HG03039 (cell line): ENCODE measurements around the gene KANK4.
"Not testable (repeated sequence)": the region's sequence is repeated elsewhere in the genome, so short reads cannot be mapped to it uniquely, and the experiment has no call there.

Source experiments
- ATAC-seq: cut with Tn5 transposase; IDR thresholded peaks from one replicate; pipeline ENCODE4 v1.9.1; 2021; ENCODE audit warnings: mild to moderate bottlenecking, moderate library complexity; ENCODE audit not compliant: unreplicated experiment

The KANK4 gene

DNA sequence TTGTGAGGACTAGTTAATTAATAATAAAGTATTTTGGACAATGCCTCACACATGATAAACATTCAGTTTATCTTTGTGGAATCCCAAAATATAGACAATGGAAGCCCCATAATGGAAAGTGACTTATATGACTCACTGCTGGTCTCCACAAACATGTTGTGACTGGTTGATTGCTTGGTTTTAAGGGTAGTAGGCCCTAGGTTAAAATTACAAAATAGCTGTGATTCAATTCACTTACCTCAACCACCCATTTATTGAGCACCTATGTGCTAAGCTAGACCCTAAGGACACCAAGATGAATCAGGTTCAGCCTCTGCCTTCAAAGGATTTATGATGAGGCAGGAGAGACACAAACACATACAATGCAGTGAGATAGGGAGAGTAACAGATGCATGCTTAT lies 42.4 kb downstream of the KANK4 start:
- no peak for ATAC-seq

DNA sequence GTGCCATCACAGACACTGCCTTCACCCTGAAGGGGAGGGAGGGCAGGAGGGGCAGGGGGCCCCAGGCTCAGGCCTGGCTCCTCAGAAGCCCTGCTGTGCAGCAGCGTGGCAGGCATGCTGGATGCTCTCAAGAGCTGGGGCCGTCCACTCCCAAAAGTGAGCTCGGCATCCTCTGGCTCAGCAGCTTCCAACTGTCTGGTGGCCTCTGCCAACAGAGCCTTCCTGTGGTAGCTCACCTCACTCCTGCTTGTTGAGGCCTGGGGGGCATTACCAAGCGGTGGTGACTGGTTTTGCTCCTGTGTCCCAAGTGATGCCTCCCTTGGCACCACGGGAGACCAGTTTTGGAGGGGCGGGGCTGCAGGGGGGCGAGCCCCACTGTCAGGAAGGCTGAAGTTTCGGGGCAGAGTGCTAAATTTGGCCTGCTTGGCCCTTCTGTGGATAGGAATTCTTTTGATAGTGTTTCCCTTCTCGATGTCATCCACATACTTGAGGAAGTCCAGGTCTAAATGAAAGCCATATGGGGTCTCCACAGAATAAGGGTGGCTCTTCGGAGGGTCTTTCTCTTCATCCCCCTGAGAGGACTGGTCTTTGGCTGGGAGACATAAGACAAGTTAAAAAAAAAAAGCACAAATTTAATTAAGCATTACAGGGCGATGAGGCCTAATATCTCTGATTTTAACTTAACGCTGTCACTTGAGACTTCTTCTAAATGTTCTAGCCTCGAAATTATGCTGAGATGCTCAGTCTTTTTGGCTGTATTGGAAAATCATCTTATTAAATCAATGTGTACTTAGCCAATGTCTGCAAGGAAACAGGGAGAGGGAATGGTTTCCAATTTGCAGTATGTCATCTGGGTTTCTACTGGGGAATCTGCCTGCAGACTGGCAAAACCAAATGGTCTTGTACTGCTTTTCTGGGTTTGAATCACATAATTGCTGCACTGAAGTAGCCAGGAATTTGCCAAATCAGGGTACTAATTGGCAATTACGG lies 44.4 kb downstream of the KANK4 start:
- no peak for ATAC-seq

DNA sequence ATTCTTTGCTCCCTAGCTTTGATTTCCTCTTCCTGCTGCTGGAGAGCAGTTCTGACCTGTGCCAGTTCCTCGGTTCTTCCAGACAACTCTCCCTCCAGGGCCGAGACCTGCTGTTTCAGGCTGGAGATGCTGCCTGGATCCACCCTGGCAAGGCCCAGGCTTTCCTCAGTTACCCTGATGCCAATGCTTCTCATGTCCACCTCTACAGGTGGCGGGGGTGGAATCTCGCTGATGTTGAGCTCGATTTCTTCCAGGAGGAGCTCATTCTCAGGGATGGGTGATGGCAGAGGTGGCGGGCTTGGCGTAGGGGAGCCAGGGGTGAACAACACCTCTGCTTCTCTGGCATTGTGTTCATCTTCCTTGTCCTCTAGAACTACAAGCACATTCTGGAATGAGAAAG lies 45.3 kb downstream of the KANK4 start:
- ATAC-seq: no peak

DNA sequence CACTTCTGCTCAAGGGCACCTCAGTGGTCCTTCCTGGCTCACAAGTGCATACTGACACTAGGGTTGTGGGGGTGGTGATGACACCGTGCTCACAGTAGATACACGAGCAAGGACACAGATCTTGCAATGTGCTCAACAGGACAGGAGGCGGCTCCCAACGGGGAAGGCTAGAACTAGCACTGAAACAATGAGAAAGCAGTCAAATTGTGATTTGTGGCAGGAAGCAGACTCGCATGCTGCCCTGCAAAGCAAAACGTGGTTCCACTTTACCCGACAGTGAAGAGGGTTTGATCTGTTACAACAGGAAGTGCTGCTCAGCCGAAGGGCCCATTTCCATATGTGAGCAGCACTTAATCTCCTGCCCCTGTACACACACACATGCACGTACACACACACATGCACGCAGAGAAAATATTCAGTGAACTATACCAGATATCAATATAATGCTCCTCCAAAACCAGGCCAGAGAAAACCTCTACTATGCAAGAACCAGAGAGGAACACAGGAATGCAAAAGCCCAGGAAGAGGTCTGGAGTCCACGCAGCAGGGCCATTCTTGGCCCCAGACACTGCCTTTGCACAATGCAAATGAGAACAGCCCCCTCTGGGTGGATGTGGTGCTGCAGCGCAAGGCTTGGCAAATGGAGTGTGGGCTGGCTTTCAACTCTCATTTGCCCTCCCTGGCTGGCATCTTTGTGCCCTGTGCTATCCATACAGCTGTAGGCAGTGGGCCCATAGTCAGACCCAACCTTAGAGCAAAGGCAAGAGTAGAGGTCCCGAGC lies 47.1 kb downstream of the KANK4 start:
- ATAC-seq: peak; percentile 70

DNA sequence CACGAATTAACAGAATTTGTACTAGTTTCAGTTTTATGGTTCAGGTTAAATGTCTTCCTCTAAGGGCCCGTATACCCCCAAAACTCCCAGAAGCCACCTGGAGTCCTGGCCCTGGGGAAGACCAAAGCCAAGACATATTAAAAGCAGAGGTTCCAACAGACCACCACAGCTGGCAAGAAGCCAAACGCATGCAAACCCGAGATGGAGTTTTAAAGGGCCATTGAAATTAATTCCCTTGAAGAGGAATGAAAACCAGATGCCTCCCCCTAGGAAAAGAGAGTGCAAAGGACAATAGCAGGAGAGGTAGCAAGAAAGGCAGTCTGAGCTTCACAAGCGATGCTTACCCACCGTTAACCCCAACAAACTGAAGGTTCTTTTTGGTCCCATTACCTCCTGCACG lies 48.1 kb downstream of the KANK4 start:
- no peak for ATAC-seq

DNA sequence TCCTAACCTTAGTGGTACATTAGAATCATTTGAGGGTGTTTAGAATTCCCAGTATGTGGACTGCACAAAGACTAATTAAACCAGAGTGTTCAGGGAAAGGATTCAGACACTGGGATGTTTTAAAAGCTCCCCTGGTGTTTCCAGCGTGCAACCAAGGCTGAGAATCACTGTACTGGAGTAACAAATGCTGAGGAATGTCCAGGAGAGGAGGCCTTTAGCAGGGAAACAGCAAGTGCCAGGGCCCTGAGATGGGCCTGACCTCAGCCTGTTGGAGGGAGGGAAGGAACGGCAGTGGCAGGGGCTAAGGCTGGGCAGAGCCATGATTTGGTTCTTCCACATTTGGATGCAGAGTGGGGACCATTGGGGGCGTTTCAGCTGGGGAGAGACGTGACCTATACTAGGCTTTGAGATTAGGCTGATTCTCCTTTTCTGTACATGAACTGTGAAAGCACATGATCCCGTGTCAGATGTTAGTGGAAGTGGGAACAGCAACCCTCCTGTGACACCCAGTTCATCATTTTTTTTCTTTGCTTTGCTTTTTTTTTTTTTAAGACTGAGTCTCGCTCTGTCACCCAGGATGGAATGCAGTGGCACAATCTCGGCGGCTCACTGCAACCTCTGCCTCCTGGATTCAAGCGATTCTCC lies 49.3 kb downstream of the KANK4 start:
- ATAC-seq: no peak

DNA sequence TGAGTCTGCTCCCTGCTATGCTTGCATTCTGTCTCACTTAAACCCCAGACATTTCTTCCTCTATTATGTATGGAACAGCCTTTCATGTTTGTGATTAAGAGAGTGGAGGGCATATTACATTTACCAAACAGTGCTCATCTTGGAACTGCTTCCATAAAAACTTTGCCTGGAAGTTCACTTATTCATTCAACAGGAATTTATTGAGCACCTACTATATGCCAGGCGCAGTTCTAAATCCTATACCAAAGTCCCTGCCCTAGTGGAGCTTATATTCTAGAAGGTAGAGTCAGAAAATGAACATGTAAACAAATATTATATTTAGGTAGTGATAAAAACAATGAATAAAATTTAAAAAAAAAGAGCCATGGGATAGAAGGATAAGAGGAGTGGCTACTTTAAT lies 49.8 kb downstream of the KANK4 start:
- ATAC-seq: no peak

DNA sequence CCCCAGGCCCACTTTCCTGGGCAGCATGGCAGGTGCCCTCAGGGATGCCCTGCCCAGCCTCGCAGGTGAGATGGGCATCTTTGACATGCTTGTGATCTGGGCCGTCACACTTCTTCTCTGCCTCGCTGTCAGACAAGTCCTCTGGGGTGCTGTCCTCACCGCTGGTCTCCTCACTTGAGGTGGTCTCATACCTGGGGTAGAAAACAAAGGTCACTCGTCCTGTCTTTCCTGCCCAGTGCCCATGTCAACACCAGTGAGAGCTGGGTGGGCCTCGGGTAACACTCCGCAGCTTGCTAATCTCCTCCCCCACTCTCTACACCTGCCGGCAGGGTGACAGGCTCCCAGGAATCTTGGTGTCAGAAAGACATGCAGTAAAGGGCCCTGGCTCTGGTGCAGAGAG lies 50.9 kb downstream of the KANK4 start:
- ATAC-seq: no peak

DNA sequence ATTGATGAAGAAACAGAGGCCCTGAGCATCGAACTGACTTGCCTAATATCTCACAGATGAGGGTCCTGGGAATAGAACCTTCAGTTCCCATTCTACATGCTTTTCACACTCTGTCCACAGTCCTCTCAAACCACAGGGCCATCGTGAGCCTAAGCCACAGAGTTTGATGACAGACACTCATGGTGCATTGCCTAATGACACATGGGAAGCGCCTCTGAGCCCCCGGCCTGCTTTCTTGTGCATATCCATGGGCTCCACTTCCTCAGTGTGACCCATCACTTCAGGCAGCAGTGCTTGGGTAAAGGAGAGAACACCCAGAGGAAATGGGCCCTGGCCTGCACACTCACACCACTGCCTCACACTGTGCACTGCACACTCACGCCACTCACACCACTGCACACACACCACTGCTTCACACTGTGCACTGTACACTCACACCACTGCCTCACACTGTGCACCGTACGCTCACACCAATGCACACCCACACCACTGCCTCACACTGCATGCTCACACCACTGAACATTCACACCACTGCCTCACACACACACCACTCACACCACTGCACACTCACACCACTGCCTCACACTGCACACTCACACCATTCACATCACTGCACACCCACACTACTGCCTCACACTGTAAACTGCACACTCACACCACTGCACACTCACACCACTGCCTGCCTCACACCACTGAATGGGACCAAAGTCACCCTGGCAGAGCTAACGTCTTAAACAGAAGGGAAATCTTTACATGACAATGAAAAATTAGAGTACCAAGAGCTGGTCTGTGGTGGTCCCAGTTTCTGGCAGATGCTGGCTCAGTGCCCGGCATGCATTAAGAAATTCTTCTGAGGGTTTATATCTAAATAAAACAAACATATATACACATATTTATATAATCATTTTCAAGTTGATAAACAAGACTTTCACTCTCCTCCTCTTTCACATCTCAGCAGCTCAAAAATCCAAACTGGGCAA lies 53.0 kb downstream of the KANK4 start:
- ATAC-seq: no peak

DNA sequence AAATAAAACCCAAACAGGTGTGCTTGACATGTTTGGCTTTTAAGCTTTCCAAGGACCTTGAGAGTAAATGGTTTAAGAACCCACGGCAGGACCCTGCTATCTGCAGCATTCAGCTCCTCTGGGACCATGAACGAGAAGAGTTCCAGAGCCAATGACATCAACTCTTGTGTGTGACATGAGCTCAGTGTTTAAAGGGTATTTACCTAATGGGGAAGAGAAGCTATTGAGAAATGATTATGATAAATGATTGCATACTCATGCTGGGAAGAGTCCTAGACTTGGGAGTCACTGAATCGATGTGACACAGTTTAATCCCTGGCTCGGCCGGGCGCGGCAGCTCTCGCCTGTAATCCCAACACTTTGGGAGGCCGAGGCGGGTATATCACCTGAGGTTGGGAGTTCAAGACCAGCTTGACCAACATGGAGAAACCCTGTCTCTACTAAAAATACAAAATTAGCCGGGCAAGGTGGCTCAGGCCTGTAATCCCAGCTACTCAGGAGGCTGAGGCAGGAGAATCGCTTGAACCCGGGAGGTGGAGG lies 55.4 kb downstream of the KANK4 start:
- ATAC-seq: no peak

DNA sequence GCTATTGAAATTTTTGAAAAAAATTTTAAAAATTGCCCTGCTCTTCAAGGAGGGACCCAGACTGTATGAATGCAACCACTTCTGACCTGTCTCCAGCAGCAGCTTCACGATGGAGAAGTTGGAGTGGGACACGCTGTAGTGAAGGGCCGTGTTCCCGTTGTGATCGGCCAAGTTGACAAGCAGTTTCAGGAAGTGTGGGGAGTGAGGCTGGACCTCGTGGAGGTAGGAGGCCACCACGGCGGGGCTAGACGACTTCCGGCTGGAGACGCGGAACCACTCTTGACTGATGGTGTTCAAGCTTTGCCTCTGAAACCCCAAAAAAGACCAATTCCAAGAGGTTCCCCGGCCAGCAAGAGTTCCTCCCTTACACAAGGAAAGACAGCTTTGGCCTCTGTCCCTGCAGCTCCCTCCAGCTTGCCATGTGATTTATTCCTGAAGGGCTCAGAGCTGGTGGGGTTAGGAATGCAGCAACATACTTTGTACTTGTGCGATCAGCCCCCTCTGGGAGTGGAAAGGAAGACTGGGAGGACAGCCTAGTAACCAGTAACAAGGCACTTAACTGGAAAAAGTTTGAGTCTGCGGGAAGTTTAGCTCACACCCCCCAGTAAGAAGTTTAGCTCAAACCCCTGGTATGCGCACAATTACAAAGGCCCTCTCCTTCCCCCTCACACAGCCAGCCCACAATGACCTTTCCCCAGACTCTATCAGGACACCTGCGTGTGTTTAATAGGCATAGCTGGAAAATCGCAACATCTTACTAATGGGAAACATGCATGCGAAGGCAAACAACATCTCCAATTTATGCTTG lies 56.0 kb downstream of the KANK4 start:
- ATAC-seq: no peak

DNA sequence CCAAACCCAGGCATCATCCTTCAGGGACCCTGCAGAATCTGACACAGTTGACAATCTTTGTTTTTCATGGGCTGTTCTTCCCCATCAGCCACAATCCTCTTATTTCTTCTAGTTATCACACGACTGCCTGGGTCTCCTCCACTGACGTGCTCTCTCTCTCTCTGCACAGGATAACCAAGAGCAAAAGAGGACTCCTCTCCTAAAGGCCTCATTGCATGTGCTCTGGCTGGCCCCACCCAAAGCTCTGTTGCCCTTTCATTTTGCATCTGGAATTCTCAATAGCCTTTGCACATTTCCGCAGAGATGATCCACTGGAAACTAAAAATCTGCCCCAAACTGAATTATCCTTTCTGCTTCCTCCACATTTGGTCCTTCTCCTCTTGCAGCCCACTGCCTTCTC lies 58.5 kb downstream of the KANK4 start:
- ATAC-seq: no peak

DNA sequence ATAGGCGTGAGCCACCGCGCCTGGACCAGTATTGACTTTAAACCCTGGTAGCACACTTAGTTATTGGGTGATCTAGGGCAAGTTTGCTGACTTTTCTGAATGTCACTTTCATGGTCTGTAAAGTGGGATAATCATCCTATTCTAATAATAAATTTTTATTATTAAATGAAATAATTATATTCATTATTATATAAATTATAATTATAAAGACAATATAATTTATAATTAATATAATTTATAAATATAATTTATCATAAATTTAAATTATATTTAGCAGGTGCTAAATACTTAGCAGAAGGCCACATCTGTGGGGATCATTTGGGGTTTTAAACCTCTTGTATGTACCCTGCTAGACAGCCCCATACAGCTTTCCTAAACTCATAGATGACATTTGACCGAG lies 59.7 kb downstream of the KANK4 start:
- ATAC-seq: no peak

DNA sequence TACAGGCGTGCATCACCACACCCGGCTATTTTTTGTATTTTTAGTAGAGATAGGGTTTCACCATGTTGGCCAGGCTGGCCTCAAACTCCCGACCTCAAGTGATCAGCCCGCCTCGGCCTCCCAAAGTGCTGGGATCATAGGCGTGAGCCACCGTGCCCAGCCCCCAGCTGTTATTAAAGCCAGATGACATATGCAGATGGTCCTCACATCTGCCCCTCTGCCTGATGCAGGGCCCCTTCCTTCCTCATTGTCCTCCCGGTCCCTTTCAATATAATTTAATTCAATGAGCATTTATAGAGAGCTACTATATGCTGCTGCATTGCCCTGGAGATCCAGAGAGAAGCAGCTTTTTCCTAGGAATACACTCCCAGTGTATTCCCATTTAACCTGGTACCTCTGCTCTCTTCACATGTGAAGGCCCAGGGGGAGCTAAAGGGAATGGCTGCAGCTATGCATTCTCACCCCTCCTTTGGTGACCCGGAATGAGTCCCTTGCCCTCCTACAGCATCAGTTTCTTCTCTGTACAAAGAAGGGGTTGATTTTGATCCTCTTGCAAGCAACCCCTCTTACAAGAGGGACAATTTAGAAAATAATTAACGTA lies 69.0 kb downstream of the KANK4 start:
- ATAC-seq: no peak

DNA sequence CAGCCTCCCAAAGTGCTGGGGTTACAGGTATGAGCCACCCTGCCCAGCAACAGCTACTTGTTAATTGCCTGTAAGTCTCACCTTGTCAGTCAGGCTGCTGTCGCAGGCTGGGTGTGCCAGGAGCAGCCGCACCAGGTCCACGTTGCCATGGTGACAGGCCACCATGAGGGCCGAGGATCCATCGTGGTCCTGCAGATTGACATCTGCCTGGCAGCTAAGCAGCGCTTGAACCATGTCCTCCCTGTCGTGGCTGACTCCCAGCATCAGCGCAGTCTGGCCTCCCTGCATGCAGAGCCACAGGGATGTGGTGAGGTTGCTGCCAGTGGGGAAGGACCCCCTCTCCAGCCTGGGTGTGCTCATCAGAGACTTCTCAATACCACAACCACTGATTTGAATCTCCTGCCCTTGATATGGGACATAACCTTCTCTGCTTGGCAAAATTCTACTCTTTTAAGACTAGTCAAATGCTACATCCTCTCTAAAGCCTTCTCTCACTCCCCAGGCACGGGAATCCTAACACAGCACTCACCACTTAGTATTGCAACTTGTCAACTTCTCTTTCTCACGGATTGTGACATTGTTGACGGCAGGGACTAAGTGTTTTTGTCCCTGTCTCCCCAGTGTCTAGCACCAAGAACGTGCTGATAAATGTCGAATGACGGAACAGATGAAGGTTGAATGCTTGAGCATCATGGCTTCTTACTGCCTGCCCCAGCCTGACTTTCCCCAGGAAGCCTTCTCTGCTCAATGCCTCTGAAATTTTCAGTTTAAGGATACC lies 71.7 kb downstream of the KANK4 start:
- no peak for ATAC-seq

DNA sequence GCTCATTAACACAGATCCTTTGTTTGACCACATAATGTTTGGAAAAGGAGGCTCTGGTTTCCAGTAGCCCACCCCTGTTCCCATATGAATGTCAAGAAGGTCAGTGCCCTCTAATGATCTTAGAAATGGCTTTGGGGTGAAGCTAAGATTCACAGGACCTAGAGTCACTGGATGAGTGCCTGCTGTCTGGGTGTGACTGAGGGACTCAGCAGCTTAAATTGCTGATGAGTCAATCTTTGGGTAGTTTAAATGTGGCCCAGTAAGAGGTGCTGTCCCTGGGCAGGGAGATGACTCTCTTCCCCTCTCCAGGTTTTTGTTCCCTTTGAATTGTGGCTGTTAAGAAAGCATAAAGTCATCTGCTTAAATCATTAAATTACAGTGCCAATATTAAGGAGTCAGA lies 74.0 kb downstream of the KANK4 start:
- no peak for ATAC-seq

DNA sequence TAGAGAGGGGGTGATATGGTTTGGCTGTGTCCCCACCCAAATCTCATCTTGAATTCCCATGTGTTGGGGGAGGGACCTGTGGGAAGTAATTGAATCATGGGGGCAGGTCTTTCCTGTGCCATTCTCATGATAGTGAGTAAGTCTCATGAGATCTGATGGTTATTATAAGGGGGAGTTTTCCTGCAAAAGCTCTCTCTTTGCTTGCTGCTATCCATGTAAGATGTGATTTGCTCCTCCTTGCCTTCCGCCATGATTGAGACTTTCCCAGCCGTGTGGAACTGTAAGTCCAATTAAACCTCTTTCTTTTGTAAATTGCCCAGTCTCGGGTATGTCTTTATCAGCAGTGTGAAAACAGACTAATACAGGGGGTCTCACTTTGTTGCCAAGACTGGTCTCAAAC lies 74.9 kb downstream of the KANK4 start:
- ATAC-seq: not testable (repeated sequence)
